HG03575 (cell line): ENCODE data around the gene SLC35F6.

Source experiments
- ATAC-seq: cut with Tn5 transposase; IDR thresholded peaks from one replicate; pipeline ENCODE4 v1.9.1; 2021; ENCODE audit not compliant: unreplicated experiment, insufficient number of reproducible peaks, low FRiP score; ENCODE audit errors: extremely low read depth

Gene SLC35F6, protein sequence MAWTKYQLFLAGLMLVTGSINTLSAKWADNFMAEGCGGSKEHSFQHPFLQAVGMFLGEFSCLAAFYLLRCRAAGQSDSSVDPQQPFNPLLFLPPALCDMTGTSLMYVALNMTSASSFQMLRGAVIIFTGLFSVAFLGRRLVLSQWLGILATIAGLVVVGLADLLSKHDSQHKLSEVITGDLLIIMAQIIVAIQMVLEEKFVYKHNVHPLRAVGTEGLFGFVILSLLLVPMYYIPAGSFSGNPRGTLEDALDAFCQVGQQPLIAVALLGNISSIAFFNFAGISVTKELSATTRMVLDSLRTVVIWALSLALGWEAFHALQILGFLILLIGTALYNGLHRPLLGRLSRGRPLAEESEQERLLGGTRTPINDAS

DNA sequence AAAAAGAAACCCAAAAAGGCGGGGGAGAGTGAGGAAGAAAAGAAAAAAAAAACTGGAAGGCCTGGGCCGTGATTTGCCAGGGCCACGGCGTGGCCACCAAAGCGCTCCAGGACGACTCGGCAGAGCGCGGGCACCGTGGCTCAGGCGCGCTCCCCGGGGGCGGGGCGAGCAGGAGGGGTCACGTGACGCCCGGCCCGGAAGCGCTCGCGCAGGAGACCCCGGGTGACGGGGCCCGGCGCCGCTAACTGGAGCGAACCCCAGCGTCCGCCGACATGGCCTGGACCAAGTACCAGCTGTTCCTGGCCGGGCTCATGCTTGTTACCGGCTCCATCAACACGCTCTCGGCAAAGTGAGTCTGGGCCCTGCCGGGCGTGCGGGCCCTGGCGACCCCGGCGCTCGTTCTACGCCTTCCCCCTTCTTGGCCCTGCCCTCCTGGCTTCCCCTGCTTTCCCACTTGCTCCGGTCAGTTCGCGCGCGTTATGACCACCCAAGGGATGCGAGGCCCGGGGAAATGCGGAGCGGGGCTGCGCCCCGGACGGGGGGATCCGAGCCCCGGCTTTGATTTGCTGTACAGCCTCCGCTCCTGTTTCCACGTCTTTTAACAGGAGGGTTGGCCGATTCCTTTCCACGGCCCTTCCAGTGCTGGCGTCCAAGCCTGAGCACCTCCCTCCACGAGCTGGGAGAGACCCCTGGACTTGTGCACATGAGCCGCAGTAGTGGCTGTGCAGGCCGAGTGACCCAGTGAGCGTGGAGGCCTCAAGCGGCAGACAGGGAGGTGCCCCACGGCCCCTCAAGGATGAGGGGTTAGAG is at the start of gene SLC35F6:
Gene SLC35F6, plus strand, starts transcription at position 207 of the 810 bp plus-strand sequence. Its CDS starts 66 bp downstream, at position 273.
- no peak for ATAC-seq

DNA sequence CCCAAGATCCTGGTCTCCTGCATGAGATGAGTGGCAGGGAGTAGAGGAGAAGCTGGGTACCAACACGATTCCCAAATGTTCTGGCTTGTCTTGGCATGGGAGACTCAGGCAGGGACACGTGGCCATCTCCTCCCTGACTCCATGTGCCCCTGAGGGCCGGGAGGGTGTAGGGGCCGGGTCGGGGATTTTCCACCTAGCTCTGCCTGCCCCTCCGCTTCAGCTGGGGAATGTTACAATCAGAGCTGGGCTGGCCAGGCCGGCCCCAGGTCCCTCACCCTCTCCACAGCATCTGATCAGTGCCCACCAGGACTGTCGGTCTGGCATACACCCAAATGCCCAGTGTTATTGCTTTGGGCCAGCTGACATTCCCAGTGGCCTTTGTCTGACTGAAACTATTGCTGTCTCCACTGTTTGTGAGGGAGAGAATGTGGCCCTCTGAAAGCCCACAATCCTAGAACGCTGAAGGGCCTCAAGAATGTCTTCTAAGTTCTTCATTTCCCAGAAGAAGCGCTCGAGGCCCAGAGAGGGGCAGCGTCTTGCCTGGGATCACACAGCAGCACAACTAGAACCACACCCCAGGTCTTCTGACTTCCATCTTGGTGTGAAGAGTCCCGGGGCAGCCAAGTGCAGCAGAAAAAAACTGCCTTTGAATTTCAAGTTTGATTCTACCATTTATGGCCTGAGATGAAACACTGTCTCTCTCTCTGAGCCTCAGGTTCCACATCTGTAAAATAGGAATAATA is 48.4 kb upstream of the SLC35F6 start:
- no peak for ATAC-seq

DNA sequence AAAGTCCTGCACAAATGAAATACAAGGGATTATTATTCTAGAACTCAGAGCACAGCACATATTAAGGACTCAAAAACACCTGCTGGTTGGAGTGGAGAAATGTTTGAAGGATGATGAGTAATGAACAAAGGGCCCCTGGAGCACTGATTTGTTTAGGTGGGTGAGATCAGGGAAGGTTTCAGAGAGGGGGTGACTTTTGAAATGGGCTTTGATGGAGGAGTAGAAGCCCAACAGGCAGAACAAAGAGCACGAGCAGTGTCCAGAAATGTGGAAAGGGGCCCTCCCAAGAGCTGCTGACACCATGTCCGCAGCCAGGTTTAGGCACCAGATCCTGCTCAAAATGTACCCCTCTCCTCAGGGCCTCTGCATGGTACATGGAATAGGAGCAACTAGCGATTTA is 47.7 kb upstream of the SLC35F6 start:
- no peak for ATAC-seq

DNA sequence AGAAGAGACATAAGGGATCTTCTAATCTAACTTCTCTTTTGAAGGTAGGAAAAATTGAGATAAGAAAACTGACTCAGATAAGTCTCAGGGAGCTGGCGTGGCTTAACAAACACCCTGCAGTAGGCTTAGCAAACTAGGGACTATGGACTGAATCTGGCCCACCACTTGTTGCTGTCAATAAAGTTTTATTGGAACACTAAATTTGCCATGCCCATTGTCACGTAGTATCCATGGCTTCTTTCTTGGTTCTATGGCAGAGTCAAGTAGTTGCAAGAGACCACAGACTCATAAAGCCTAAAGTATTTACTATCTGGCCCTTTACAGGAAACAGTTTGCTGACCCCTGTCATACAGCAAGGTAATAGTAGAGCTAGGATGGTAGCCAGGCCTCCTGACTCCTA is 47.3 kb upstream of the SLC35F6 start:
- ATAC-seq = no peak

DNA sequence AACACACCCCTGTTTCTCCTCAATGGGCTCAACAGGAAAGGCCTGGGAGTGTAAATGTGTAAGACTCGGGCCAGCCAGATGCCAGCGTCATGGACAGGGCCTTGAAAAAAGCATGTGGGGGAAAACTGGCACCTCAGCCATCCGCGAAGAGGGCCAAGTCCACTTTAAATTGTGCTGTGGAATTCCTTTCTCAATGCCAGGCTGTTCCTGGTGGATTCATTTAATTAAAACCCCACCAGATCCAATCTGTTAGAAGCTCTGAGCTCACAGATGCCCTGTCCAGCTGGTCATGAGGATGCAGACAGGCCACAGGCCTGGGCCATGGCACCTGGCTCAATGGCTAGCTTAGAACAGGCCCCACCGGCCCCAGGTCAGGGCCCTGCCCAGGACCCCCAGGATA is 46.7 kb upstream of the SLC35F6 start:
- no peak for ATAC-seq

DNA sequence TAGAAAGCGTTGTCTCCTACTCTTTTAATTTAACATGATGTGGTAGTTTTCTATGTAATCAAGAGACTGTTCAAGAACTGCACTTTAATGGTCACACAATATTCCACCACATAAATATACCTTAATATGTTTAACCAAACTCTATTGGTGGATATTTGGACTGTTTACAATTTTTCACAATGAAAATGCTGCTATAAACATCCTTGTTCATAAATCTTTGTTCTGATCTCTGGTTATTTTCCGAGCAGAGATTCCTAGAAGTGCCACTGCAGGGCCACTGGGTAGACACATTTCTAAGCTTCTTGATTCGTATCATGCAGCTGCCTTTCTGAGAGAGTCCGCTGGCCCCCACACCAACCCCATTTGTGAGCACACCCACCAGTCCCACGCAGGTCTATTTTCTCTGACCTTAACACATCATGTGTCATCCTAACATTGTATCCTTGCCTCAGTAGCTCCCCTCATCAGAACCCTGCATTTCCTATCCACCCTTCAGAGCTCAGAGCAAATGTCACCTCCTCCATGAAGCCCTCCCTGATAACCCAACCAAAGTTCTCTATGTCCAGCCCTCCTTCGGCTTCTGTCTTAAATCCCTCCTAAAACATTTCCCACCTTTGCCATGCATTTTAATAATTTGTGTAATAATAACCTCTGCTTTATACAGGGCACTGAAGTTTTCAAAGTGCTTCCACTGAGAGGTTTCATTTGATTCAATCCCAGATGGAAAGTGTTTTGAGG is 45.0 kb upstream of the SLC35F6 start:
- no peak for ATAC-seq

DNA sequence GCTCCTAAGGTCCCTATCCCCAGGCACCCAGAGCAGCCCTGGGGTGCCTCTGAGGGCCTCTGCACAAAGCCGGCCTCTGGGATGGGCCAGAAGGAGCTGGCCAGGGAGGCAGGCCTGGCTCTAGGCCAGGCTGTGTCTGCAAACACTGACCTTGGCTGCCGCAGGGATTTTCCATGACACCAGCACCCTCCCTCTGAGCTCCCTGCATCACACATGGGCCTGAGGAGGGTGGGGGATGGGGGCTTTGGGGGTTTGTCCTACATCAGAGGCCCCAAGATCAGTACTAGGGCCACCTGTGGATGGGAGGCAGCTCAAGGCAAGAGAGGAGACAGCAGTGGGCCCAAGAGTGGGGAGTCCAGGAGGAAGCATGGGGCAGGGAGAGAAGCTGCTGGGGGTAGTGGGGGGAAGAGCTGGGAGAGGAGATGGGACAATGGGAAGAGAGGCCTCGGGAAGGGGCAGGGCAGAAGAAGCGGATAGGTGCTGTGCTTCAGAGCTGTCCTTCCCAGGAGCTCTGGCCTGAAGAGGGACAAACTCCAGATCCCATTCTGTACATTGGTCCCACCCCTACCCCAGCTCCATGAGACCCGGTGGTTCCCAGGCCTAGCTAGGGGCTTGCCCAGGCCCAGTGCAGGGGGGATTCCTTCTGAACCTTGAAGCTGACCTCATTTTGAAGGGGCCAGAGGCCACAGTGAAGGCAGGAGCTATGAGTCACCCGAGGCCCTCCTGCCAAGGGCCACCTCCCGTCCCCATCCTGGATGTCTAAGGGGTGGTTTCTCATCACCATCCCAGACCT is 43.6 kb upstream of the SLC35F6 start:
- no peak for ATAC-seq

DNA sequence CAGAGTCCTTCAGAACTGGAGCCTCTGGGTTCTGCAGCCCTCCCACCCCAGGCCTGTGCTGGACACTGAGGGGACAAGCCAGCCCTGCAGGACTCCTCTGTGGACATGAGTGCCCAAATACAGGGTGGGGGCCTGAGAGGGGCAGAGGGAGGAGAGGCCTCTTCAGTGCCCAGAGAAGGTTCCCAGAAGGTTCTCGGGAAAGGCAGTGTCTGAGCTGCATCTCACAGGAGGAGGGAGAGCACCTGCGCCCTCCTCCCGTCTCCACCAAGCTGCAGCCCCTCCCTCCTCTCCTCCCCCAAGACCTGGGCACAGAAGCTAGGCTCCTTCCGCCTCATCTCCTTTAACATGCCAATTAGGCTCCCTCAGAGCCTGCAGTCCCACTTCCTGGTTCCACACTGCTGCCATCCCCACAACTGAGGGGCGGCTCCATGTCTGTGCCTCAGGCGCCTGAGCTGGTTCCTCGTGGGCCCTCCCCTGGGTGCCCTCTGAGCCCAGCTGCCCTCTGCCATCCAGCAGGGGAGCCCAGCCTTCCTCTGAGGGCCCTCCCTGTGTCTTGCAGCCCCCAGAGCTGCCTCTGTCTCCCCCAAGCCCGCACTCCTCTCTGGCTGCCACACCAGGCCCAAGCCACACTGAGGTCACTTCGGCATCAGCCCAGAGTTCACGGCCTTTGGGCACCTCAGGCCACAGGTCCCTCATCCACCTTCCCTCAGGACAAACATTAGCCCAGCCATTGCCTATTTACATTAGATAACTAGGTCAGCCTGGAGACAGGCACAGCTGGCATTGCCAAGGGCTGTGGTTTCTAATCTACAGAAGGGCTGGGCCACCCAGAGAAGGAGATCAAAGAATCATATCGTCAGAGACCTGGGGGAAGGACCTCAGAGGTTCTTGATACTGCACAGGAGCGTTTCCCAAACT is 42.7 kb upstream of the SLC35F6 start:
- ATAC-seq = no peak

DNA sequence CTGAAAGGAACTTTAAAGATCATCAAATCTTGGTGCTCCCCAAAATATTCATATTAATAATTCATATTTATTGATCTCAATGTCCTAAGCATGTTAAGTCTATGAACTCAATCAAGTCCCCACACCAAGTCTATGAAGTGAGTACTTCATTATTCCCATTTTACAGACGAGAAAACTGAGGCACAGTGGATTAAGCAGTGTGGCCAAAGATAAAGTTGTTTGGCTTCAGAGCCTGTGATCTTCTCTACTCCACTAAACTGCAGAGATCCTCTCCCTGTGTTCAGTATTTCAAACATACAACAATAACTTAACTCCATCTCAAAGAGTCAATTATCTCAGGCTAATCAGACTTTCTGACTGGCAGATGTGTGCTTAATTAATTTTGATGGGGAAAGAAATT is 41.8 kb upstream of the SLC35F6 start:
- no peak for ATAC-seq

DNA sequence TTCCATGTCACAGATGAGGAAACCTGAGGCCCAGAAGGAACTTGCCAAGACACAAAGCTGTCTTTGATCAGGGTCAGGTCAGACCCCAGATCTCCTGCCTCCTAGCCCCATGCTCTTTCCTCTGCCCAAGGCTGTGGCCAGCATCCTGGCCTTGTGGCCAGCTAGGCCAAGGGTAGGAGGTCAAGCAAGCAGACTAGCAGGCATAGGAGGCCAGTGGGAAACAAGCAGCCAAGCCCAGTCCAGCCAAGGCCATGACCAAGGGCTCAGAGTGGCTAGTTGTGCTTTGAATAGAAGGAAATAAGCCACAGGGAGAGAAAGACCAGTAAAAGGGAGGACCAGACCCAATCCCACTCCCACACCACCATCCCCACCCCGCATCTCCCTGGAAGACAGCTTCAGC is 41.2 kb upstream of the SLC35F6 start:
- ATAC-seq = no peak

DNA sequence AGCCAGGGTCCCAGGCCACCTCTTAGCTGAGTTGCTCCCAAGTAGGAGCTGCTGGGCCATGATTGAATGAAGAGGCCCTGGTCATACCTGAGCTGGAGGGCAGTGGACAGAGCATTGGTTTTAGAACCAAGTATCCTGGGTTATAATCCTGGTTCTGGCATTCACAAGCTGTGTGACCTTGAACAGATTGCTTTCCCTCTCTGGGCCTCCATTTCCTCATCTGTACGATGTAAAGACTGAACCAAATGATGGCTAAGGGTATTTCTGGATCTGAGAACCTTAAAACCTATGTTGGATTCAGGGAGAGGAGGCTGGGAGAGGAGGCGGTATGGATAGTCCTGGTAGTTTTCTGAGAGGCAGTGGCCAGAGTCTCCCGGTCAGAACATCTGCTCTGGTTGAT is 40.6 kb upstream of the SLC35F6 start:
- no peak for ATAC-seq

DNA sequence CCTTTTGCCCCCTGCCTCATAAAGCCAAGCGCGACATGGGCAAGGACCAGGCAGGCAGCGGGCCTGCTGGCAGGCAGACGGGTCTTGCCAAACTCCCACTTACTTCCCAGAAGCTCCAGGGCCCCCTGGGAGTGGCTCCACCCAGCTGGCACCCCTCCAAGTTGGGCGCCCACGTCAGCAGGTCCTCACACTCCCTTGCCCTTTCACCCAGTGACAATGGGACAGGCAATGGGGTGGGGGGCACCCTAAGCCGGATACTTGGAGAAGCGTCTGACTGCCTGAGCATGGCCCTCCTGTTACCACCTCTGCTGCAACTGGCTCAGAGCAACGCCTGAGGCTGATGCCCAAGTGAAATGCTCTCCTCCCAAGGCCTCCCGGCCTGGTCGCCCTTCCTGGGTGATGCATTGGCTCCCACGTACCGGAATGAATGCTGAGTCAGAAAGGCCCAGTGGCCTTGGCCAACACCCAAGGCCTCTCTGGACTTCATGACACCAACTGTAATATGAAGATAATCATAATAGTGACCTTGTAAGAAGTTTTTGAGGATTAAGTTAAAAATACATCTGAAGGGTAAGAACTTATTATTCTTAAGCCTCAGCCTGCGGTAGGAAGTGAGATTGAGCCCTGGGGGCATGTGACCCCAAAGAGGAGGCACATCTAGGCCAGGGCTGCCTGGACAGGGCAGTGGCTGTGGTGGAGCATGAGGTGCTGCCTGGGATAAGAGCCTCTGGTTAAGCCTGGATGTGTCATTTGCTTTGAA is 39.9 kb upstream of the SLC35F6 start:
- no peak for ATAC-seq

DNA sequence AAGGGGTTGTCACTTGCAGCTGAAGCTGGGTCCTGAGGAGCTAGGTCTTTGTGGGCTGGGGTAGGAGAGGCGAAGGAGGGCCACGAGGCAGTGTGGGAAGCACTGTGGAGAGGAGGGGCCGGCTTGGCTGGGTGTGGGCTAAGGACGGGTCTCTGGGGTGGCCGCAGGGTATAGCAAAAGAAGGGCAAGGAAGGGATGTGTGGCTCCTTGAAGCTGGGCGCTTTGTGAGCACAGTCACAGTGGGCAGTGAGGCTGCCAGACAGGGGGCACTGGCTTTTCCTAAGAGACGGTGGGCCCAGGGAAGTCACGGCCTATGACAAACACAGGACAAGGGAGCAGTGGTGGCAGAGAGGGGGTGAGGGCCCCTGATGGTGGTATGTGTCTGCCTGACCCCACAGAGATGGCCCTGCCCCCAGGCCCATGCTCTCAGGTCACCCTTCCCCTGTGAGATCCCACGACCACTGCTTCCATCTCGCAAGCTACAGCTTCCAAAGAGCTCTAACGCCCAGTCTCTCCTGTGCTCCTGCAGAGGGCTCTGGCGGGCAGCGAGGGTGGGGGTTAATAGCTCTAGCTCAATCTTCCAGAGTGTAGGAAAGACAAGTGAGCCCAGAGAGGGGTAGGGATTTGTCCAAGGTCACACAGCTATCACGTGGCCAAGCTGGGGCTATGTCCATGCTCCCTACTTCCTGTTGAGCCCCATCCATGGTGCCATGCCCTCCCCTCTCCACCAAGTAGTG is 39.1 kb upstream of the SLC35F6 start:
- no peak for ATAC-seq

DNA sequence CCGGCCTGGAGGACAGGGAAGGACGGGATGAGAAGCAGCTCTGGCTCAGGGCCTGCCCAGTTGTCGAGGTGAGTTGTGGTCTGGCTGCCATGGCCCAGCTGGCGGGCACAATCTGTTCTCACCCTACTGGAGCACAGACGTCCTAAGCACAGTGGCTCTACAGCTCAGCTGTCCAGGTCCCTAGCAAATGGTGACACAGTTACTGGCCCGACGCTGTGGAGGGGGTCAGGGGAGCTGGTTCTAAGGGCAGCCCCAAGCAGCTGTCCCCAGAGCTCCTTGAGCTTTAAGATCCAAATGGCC is 38.6 kb upstream of the SLC35F6 start:
- ATAC-seq = no peak

DNA sequence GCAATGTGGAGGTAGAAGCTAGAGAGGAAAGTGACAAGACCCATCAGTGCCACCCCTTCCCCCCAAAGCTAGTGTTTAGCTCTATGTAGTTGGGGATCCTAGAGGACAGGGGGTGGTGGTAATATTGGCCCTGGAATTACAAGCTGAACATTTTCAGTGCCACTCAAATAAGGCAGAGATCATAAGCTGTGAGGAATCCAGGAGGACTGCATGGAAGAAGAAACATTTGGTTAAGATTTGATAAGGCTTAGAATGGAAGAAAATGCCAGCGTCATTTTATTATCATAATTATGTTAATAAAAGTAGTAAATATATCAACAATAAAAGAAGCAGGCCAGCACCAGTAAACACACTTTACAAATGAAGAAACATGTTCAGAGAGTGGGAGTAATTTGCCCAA is 37.9 kb upstream of the SLC35F6 start:
- no peak for ATAC-seq
